GM23338 (cell line): ENCODE data around the gene RPN2. TPM values are rescaled to one million over a fixed set of nuclear protein-coding genes. Genes with fewer than 3 reads are reported as not detected.

Experiments used
- ATAC-seq: fragments of 200-7000 bp; cut with Tn5 transposase; 3 replicates; pipeline ENCODE4 v1.9.1; 2020
- DNase-seq: peaks from one replicate; pipeline ENCODE4 v3.0.0-alpha.2; 2015; ENCODE audit warnings: low spot score
- H2AFZ ChIP-seq: fragments of 200-600 bp; sonication (generic); 2 replicates; pipeline ENCODE4 v1.8.0; 2016; ENCODE audit warnings: antibody characterized with exemption, mild to moderate bottlenecking, moderate library complexity
- H3F3A ChIP-seq: fragments of 200-600 bp; sonication (generic); replicated peaks from 2 replicates; pipeline ENCODE4 v1.8.0; 2017; ENCODE audit warnings: antibody characterized with exemption, mixed run types, low read depth
- H3K27ac ChIP-seq: fragments of 200-600 bp; sonication (generic); 2 replicates; pipeline ENCODE4 v1.6.1; 2016; ENCODE audit warnings: low read depth
- H3K27me3 ChIP-seq: fragments of 200-600 bp; sonication (generic); 2 replicates; pipeline ENCODE4 v1.8.0; 2016; ENCODE audit warnings: mild to moderate bottlenecking, mixed run types, moderate library complexity; ENCODE audit not compliant: insufficient read depth
- H3K36me3 ChIP-seq: fragments of 200-600 bp; sonication (generic); 2 replicates; pipeline ENCODE4 v1.8.0; 2016; ENCODE audit warnings: mild to moderate bottlenecking; ENCODE audit not compliant: insufficient read depth
- H3K4me1 ChIP-seq: fragments of 200-600 bp; sonication (generic); 2 replicates; pipeline ENCODE4 v1.8.0; 2016; ENCODE audit warnings: mild to moderate bottlenecking, moderate library complexity; ENCODE audit not compliant: insufficient read depth
- H3K4me2 ChIP-seq: fragments of 200-600 bp; sonication (generic); 2 replicates; pipeline ENCODE4 v1.7.1; 2017; ENCODE audit warnings: mixed run types
- H3K4me3 ChIP-seq: fragments of 200-600 bp; sonication (generic); 2 replicates; pipeline ENCODE4 v1.6.1; 2016; ENCODE audit warnings: mixed run types
- H3K79me2 ChIP-seq: fragments of 200-600 bp; sonication (generic); replicated peaks from 2 replicates; pipeline ENCODE4 v1.8.0; 2017; ENCODE audit warnings: mild to moderate bottlenecking; ENCODE audit not compliant: insufficient read depth
- H3K9me2 ChIP-seq: fragments of 200-600 bp; sonication (generic); 2 replicates; pipeline ENCODE4 v1.8.0; 2017; ENCODE audit not compliant: insufficient read depth
- H4K20me1 ChIP-seq: fragments of 200-600 bp; sonication (generic); replicated peaks from 2 replicates; pipeline ENCODE4 v1.8.0; 2017; ENCODE audit warnings: mild to moderate bottlenecking; ENCODE audit not compliant: insufficient read depth
- H3K27ac Mint-ChIP-seq: 2 replicates; pipeline ENCODE4 v1.8.0; 2020; ENCODE audit warnings: inconsistent platforms, mild to moderate bottlenecking, moderate library complexity, mixed read lengths
- H3K27me3 Mint-ChIP-seq: 3 replicates; pipeline ENCODE4 v1.8.0; 2022; ENCODE audit warnings: low read depth, mild to moderate bottlenecking, moderate library complexity, mixed read lengths, inconsistent platforms; ENCODE audit not compliant: insufficient read depth, poor library complexity
- H3K36me3 Mint-ChIP-seq: 3 replicates; pipeline ENCODE4 v1.8.0; 2021; ENCODE audit warnings: low read depth, mild to moderate bottlenecking, inconsistent platforms, moderate library complexity, mixed read lengths
- H3K4me1 Mint-ChIP-seq: 3 replicates; pipeline ENCODE4 v1.8.0; 2020; ENCODE audit warnings: mild to moderate bottlenecking, inconsistent platforms, mixed read lengths
- H3K4me3 Mint-ChIP-seq: 3 replicates; pipeline ENCODE4 v1.8.0; 2021; ENCODE audit warnings: moderate library complexity, mild to moderate bottlenecking, inconsistent platforms, mixed read lengths
- H3K9me3 Mint-ChIP-seq: 3 replicates; pipeline ENCODE4 v1.8.0; 2020; ENCODE audit warnings: moderate library complexity, mild to moderate bottlenecking, inconsistent platforms, mixed read lengths
- CREB1 ChIP-seq: fragments of 250-450 bp; sonication (Bioruptor Pico); IDR thresholded peaks from 2 replicates; pipeline ENCODE4 v1.5.0; 2020; ENCODE audit warnings: low read depth, mild to moderate bottlenecking, moderate library complexity
- CTCF ChIP-seq, 2 experiments: fragments of 200-600 bp in 1 of 2; sonication (generic) in 1 of 2; conservative IDR thresholded peaks; 2 replicates each; pipeline versions ENCODE4 v1.5.1 to v1.6.1; 2016 to 2017; ENCODE audit warnings: antibody characterized with exemption in 2 of 2, low read depth in 2 of 2, mild to moderate bottlenecking in 2 of 2, moderate library complexity in 1 of 2
- ETS1 ChIP-seq: IDR thresholded peaks from 2 replicates; pipeline ENCODE4 v1.6.1; 2016; ENCODE audit warnings: antibody characterized with exemption
- EZH2 ChIP-seq: fragments of 200-600 bp; sonication (generic); IDR thresholded peaks from one replicate; pipeline ENCODE4 v1.8.0; 2017; ENCODE audit warnings: antibody characterized with exemption, mild to moderate bottlenecking, low read depth; ENCODE audit not compliant: unreplicated experiment
- EZH2phosphoT487 ChIP-seq: fragments of 200-600 bp; sonication (generic); IDR thresholded peaks from one replicate; pipeline ENCODE4 v1.8.1; 2018; ENCODE audit warnings: antibody characterized with exemption; ENCODE audit not compliant: unreplicated experiment
- JUNB ChIP-seq: IDR thresholded peaks from one replicate; pipeline ENCODE4 v1.6.1; 2016; ENCODE audit warnings: antibody characterized with exemption; ENCODE audit not compliant: unreplicated experiment
- NANOG ChIP-seq: IDR thresholded peaks from 2 replicates; pipeline ENCODE4 v1.6.1; 2016; ENCODE audit warnings: antibody characterized with exemption, borderline replicate concordance
- POLR2AphosphoS5 ChIP-seq: IDR thresholded peaks from 2 replicates; pipeline ENCODE4 v1.6.1; 2016; ENCODE audit warnings: antibody characterized with exemption, low read depth
- REST ChIP-seq: IDR thresholded peaks from one replicate; pipeline ENCODE4 v1.6.1; 2018; ENCODE audit warnings: antibody characterized with exemption; ENCODE audit not compliant: unreplicated experiment
- STAT1 ChIP-seq: IDR thresholded peaks from one replicate; pipeline ENCODE4 v1.6.1; 2016; ENCODE audit warnings: antibody characterized with exemption; ENCODE audit not compliant: unreplicated experiment
- ZNF114 ChIP-seq: fragments of 250-450 bp; sonication (Bioruptor Pico); IDR thresholded peaks from 2 replicates; pipeline ENCODE4 v1.5.0; 2020; ENCODE audit warnings: mild to moderate bottlenecking, moderate library complexity
- ZNF331 ChIP-seq: fragments of 250-450 bp; sonication (Bioruptor Pico); IDR thresholded peaks from 2 replicates; pipeline ENCODE4 v1.5.0; 2020; ENCODE audit warnings: low read depth, mild to moderate bottlenecking, moderate library complexity
- ZNF462 ChIP-seq: fragments of 250-450 bp; sonication (Bioruptor Pico); IDR thresholded peaks from 2 replicates; pipeline ENCODE4 v1.5.0; 2020; ENCODE audit warnings: mild to moderate bottlenecking, moderate library complexity
- polyA plus RNA-seq: library from polyadenylated mRNA; unstranded; fragments of >200 nt; fragmentation: Nextera tagmentation; extraction: Ambion mirVana; gene quantifications from 2 replicates; pipeline ENCODE4 v1.2.1, GENCODE V29; 2016
- total RNA-seq: library from RNA; depleted of rRNA; stranded (reverse); fragments of >200 nt; shearing (Covaris generic); gene quantifications from 2 replicates; pipeline ENCODE4 v1.2.3, GENCODE V29; 2014

RPN2 gene
- total and polyA plus RNA-seq, 2 experiments from 2014 or later, result 244 to 302 TPM

GRCh38 chr20:37254114-37254878 lies 75.2 kb downstream of the RPN2 start:
- H3K27me3 ChIP-seq, result no peaks in the 10 kb centered on the region

More at GRCh38 chr20:37254114-37254878, 75.2 kb downstream of the RPN2 start:
- no peak overlapping the region for H3K27ac ChIP-seq
- H3K4me3 ChIP-seq, result no peak overlapping the region
- Mint-ChIP-seq H3K27ac (no peak overlapping the region), H3K4me1 (peaks cover 34% of the 10 kb centered on the region), H3K4me3 (no peak overlapping the region), H3K9me3 (peaks cover 6% of the 10 kb centered on the region; the same call in 2 of the 3 replicates), H3K27me3 (peaks cover 5% of the 10 kb centered on the region), H3K36me3 (no peaks in the 10 kb centered on the region)
- DNase-seq, result no peak
- no peaks in the 10 kb centered on the region for H3K9me2 ChIP-seq
- no peaks in the 10 kb centered on the region for H3K36me3 ChIP-seq
- 0 out of 2 replicates have a peak, but pooled peaks cover 8% of the 10 kb centered on the region for H3F3A ChIP-seq
- no peak overlapping the region for H3K4me2 ChIP-seq
- ATAC-seq, result no peak
- TF ChIP-seq EZH2phosphoT487 (no peak), ZNF331 (CRISPR knock-in tag) (no peak), ZNF462 (CRISPR knock-in tag) (no peak), CTCF (conservative IDR thresholded peaks at IDR 0.05; ENCODE audit: low read depth in 2 of 2) (no peak), REST (no peak), STAT1 (no peak), JUNB (no peak), ETS1 (no peak), POLR2AphosphoS5 (no peak), ZNF114 (CRISPR knock-in tag) (no peak), NANOG (no peak), CREB1 (CRISPR knock-in tag) (no peak), EZH2 (no peak)
- no peaks in the 10 kb centered on the region for H4K20me1 ChIP-seq
- H3K4me1 ChIP-seq, result peaks cover 7% of the 10 kb centered on the region; the same call in 1 of the 2 replicates
- no peaks in the 10 kb centered on the region for H3K79me2 ChIP-seq
- no peak overlapping the region for H2AFZ ChIP-seq
